CD4-positive, alpha-beta T cell treated with Interleukin-21 for 1 hour (primary cell): ENCODE data around the gene FBXO42.
A peak's percentile ranks its signal among the peaks of the same experiment; 100 is the strongest.
"Not testable (repeated sequence)": the region's sequence is repeated elsewhere in the genome, so short reads cannot be mapped to it uniquely, and the experiment has no call there.

ENCODE experiments used
- DNase-seq: peaks from one replicate; pipeline ENCODE4 v3.0.0-alpha.2; 2020

The FBXO42 gene

DNA sequence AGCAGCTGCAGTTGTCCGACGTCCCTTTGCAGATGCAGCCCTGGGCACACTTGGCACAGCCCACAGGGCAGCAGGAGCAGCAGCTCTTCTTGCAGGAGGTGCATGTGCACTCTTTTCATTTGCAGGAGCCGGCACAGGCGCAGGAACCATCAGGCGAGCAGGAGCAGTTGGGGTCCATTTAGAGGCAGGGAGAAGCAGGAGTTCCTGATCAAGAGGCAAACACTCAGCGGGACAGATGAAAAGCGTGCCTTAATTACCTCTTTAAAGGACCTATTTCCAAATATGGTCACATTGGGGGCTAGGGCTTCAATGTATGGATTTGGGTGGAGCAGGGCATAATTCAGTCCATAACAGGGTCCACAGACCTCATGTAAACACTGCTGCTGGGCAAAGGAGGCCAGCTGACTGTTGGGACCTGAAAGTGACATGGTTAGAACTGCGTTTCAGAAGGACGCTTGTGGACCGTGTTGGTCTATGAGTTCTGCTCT lies 111.0 kb downstream of the FBXO42 start:
- DNase-seq: no peak

DNA sequence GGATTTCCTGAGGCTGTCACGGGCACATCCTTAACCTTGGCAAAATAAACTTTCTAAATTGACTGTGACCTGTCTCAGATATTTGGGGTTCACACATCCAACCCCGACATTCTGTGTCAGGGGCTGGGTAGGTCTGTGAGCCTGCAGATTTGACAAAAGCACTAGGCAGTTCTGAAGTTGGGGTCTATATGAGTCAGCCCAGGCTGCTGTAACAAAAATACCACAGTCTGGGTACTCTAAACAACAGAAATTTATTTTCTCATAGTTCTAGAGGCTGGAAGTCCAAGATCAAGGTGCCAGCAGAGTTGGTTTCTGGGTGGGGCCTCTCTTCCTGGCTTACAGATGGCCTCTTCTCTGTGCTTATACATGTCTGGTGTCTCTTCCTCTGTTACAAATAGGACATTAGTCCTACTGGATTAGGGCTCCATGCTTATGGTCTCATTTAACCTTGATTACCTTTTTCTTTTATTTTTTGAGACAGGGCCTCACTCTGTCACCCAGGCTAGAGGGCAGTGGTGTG lies 112.2 kb downstream of the FBXO42 start:
- no peak for DNase-seq

DNA sequence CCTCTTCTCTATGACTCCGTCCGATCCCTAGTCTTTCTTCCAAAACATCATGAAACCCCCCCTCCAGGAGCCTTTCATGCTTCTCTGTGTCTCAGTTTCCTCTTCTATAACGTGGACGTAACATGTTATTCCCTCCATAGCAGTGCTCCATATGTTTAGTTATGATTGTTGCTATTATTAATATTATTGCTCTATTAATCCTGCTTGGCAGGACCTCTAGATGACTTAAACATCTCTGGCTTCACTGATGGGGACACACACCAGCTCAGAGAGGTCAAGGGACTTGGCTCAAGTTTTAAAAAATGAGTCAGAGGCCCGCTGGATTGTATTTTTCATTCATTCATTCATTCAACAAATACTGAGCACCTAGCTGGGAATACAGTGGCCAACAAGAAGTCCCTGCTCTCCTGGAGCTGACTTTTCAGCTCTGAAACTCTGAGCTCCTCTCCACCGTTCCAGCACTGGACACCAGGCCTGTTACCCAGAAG lies 114.9 kb downstream of the FBXO42 start:
- no peak for DNase-seq

- peak; percentile 96 for DNase-seq
These were observed 115.6 kb downstream of the FBXO42 start, which contains the start of gene CPLANE2 for GRCh38 chr1:16236511-16237342. TSS of gene CPLANE2 (minus strand) at chr1:16237183. CDS start at chr1:16236742, 441 bp downstream.

- DNase-seq: peak; percentile 62
These were observed 116.3 kb downstream of the FBXO42 start for GRCh38 chr1:16235944-16236510.

DNA sequence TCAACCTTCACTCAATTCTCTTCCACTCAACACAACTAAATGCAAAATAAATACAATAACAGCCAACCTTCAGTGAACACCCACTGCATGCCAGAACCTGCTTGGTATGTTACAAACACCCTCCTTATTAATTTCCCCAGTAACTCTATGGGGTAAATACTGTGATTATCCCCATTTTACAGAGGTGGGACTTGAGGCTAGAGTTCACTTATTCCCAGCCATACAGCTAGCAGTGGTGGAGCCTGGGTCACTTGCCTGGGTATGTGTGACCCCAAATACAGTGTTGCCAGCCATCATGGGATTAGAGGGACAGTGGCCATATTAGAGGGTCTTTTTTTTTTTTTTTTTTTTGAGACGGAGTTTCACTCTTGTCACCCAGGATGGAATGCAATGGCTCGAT lies 116.9 kb downstream of the FBXO42 start:
- no peak for DNase-seq

GRCh38 chr1:16233431-16233830 lies 118.8 kb downstream of the FBXO42 start:
- no peak for DNase-seq

GRCh38 chr1:16232316-16232710 lies 120.0 kb downstream of the FBXO42 start:
- DNase-seq: no peak

DNA sequence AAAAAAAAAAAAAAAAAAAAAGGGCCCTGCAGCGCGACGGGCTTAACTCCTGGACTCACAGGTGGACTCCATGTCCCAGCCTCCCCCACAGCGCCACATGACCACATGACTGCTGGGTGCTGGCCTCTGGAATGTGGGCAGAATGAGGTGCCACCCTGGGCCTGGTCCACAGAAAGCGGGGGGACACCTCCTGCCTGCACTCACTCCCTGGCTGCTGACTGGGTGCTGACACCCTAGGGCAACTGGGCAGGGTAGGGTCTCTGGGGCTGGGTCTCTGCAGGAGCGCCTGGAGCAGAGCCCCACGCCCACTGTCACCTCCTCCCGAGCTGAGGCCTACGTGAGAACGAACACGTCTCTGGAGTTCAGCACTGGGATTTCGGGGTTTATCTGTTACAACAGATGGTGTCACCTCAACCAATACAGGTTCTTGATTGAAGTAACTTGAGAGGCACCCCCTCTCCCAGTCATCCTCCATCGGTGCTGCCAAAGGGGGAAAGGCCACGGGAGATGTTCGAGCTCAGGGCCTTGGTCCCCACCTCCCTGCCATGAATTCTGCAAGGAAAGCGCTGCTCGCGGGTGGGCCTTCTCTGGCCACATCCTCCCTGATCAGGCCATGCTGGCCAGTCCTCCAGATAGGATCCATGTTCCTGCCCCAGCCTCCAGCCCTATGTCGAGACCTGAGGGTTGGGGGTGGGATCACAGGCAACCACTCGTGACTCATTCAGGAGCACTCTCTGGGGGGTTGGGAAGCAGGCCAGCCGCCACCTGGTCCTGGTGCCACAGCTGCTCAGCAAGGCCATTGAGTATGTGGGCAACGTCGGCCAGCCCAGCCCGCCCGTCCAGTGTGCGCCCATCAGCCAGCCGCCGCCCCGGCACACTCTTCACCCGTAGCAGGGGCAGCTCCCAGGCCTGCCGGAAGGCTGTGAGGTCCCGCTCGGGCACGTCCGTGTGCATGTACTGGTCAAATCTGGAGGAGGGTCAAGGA lies 120.7 kb downstream of the FBXO42 start:
- DNase-seq: no peak

- no peak for DNase-seq
These were observed 121.5 kb downstream of the FBXO42 start for GRCh38 chr1:16230744-16231143.

- DNase-seq: no peak
These were observed 122.1 kb downstream of the FBXO42 start for GRCh38 chr1:16229976-16230740.

DNA sequence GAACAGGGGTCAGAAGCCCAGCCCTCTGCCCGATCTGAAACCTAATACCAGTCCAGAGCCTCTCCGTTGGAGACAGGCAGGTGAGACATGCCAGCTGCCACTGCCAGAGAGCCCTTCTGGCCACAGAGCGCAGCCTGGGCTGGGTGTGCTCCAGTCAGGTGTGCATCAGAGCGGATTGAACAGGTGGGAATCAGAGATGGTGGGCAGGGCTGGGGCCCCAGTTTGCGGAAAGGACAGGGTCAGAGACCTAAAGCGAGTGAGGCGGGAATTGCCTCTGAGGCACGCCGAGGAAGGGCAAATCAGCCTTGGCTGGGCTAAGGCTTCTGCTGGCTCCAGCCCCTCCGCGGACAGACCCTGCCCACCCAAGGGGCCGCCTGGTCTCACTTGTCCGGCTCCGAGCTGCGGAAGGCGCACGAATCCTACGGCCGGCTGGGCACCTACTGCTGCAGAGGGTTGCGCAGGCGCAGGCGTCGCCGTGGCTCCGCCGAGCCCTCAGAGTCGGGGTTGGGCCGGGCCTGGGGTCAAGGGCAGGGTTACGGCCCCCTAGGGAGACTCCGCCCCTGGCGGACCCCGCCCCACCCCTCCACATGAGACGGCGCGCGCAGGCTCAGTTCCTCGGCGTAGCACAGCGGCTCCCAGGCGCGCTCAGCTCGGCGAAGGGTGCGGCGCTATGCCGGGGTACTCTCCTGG lies 125.6 kb downstream of the FBXO42 start:
- DNase-seq: no peak

- DNase-seq: no peak
These were observed 126.2 kb downstream of the FBXO42 start for GRCh38 chr1:16226129-16226489.

DNA sequence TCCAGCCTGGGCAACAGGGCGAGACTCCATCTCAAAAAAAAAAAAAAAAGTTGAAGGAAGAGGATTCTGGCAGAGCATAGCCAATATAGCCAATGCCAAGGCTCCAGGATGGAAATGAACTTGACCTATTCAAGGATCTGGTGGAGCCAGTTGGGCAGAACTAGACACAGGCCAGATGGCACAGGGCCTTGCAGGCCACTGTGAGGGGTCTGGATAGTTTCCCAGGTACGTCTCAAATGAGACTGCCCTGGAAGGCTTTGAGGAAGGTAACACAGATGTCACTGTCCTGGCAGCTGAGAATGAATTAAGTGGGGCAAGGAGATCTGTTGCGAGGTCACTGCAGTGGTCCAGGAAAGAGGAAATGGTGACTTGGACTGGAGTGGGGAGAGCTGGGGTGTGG lies 127.8 kb downstream of the FBXO42 start:
- no peak for DNase-seq

DNA sequence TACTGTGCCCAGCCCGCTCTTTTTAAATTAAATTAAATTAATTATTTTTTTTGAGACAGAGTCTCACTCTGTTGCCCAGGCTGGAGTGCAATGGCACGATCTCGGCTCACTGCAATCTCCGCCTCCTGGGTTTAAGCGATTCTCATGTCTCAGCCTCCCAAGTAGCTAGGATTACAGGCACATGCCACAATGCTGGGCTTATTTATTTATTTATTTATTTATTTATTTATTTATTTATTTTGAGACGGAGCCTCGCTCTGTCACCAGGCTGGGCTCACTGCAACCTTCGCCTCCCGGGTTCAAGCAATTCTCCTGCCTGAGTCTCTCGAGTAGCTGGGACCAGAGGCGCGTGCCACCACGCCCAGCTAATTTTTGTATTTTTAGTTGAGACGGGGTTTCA lies 129.6 kb downstream of the FBXO42 start:
- not testable (repeated sequence) for DNase-seq

GRCh38 chr1:16221499-16221898 lies 130.8 kb downstream of the FBXO42 start:
- no peak for DNase-seq

GRCh38 chr1:16219968-16220500 lies 132.2 kb downstream of the FBXO42 start:
- no peak for DNase-seq

- no peak for DNase-seq
These were observed 133.6 kb downstream of the FBXO42 start for GRCh38 chr1:16218674-16219071.

GRCh38 chr1:16218014-16218673 lies 134.1 kb downstream of the FBXO42 start:
- DNase-seq: no peak

DNA sequence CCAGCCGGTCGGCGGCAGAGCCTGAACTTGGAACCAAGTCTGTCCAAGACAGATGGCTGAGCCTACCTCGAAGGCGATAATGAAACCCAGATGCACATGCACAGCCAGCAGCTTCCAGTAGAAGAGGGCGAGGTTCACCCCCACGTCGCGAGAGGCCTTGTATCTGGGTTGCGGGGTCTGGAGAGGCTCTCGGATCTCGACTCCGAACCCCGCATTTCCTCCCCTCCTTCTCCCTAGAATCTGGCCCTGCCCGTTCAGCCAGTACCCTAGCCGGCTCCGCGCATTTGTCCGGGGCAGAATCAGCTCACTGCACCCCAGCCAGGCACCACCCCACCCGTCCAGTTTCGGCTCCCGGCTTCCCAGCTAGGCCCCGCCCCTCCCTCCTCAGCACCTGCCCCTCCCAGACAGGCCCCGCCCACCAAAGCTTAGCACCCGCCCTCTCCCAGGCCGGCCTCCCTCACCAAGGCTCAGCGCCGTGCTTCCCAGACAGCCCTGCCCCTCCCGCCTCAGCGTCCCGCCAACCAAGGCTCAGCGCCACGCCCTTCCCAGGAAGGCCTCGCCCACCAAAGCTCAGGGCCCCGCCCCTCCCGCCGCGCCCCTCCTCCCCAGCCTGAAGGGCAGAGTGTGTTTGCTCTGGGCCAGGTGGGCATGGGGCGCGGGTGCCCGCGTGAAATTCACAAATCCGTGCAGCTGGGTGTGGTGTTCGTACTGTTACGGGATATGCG lies 135.1 kb downstream of the FBXO42 start:
- peak; percentile 97 for DNase-seq
